Peyer's patch (tissue), 4 donors: ENCODE results near the gene APPBP2. TPM values are rescaled to one million over a fixed set of nuclear protein-coding genes. Genes with fewer than 3 reads are reported as not detected.

Source experiments
- DNase-seq, 3 donors: peaks; one replicate each; pipeline ENCODE4 v3.0.0-alpha.2; 2017 to 2019
- H3K27ac ChIP-seq, 4 donors: fragments of 200-600 bp; sonication (generic); one replicate each; pipeline ENCODE4 v1.5.1; 2016 to 2019
- H3K27me3 ChIP-seq, 2 donors: fragments of 200-600 bp; sonication (generic); one replicate each; pipeline ENCODE4 v1.5.1; 2019
- H3K36me3 ChIP-seq, 3 donors: fragments of 200-600 bp; sonication (generic); one replicate each; pipeline ENCODE4 v1.5.1; 2016 to 2019
- H3K4me1 ChIP-seq, 4 donors: fragments of 200-600 bp; sonication (generic); one replicate each; pipeline ENCODE4 v1.5.1; 2016 to 2019
- H3K4me3 ChIP-seq, 4 donors: fragments of 200-600 bp; sonication (generic); 1 replicate in 3 of 4; 2 replicates in 1 of 4; pipeline ENCODE4 v1.5.1; 2016 to 2019; ENCODE audit warnings: mild to moderate bottlenecking in 1 of 4
- H3K9me3 ChIP-seq, 4 donors: fragments of 200-600 bp; sonication (generic); one replicate each; pipeline ENCODE4 v1.5.1; 2016 to 2019; ENCODE audit warnings: mild to moderate bottlenecking in 1 of 4
- POLR2A ChIP-seq, 2 donors: fragments of 450-650 bp; IDR thresholded peaks; one replicate each; pipeline ENCODE4 v1.5.1; 2017; ENCODE audit warnings: antibody characterized with exemption in 2 of 2, mild to moderate bottlenecking in 2 of 2, moderate library complexity in 2 of 2
- total RNA-seq, 4 donors: library from RNA; depleted of rRNA; stranded (reverse); fragments of >200 nt; gene quantifications; one replicate each; pipeline ENCODE4 v1.1.0, GENCODE V29; 2016
- TF ChIP-seq, protein P1 (sequence below), 6 experiments: fragments of 450-650 bp in 4 of 6; fragments of 200-600 bp in 2 of 6; sonication (generic) in 1 of 6; IDR thresholded peaks; one replicate each; pipeline ENCODE4 v1.5.1; 2017 to 2019; ENCODE audit warnings: antibody characterized with exemption in 6 of 6, mild to moderate bottlenecking in 3 of 6, moderate library complexity in 1 of 6

APPBP2 gene
- total RNA-seq, 4 donors from 2014 or later = 14.0 to 18.4 (median 15.4) TPM

DNA sequence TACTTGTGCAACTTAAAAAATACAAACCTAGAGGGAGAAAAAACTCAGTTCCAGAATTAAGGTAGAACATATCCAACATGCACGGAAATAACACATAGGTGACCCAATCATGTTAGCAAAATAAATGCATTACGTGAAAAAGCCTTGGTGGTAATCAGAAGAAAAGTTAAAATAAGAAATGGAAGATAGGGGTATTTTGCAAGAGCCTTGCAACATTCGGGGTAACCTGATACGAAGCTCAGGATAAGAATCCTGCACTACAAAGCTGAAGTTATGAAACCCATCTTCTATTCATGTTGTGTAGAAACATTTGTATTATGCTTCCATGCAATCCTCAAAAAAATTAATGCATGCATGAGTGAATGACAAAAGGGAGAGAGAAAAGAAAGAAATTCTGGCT, 70.7 kb downstream of the APPBP2 start:
- Histone ChIP-seq H3K36me3 (peaks cover 0 to 93% (median 0%) of the 10 kb centered on the region in 3 donors), H3K4me1 (no peaks in the 10 kb centered on the region), H3K27ac (no peak overlapping the region), H3K27me3 (no peaks in the 10 kb centered on the region), H3K4me3 (no peak overlapping the region), H3K9me3 (no peaks in the 10 kb centered on the region)
- TF ChIP-seq, protein P1, sequence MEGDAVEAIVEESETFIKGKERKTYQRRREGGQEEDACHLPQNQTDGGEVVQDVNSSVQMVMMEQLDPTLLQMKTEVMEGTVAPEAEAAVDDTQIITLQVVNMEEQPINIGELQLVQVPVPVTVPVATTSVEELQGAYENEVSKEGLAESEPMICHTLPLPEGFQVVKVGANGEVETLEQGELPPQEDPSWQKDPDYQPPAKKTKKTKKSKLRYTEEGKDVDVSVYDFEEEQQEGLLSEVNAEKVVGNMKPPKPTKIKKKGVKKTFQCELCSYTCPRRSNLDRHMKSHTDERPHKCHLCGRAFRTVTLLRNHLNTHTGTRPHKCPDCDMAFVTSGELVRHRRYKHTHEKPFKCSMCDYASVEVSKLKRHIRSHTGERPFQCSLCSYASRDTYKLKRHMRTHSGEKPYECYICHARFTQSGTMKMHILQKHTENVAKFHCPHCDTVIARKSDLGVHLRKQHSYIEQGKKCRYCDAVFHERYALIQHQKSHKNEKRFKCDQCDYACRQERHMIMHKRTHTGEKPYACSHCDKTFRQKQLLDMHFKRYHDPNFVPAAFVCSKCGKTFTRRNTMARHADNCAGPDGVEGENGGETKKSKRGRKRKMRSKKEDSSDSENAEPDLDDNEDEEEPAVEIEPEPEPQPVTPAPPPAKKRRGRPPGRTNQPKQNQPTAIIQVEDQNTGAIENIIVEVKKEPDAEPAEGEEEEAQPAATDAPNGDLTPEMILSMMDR (IDR thresholded peaks at IDR 0.05) = no peak
- TF ChIP-seq POLR2A (IDR thresholded peaks at IDR 0.05) = no peak
- no peak for DNase-seq

GRCh38 chr17:60451965-60452364, 74.1 kb downstream of the APPBP2 start:
- H3K36me3 ChIP-seq = peaks cover 0 to 91% (median 0%) of the 10 kb centered on the region in 3 donors

DNA sequence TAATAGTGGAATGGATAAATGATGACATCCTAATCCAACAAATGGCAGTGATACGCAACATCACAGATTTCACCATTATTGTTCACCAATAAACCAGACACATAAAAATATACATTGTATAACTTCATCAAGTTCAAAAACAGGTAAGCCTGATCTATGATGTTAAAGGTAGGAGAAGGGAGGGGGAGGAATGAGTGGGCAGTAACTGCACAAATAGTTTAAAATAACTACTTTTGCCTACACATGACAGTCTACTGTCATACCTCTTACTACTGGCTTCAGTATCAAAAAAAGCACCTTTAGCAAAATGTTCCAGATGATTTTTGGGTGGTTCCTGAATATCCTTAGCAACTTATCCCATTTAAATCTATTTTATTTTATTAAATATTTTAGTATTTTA, 75.0 kb downstream of the APPBP2 start:
- H3K27me3 ChIP-seq = no peaks in the 10 kb centered on the region
- no peak overlapping the region for H3K27ac ChIP-seq
- TF ChIP-seq, protein P1 (IDR thresholded peaks at IDR 0.05) = no peak
- no peak for TF ChIP-seq POLR2A (IDR thresholded peaks at IDR 0.05)
- no peaks in the 10 kb centered on the region for H3K4me1 ChIP-seq
- peaks cover 0 to 91% (median 0%) of the 10 kb centered on the region in 3 donors for H3K36me3 ChIP-seq
- H3K4me3 ChIP-seq = no peak overlapping the region
- no peak for DNase-seq
- H3K9me3 ChIP-seq = no peaks in the 10 kb centered on the region

More at GRCh38 chr17:60451965-60452364, 74.1 kb downstream of the APPBP2 start:
- no peak for DNase-seq
- no peak overlapping the region for H3K27ac ChIP-seq
- no peaks in the 10 kb centered on the region for H3K9me3 ChIP-seq
- no peaks in the 10 kb centered on the region for H3K4me1 ChIP-seq
- H3K27me3 ChIP-seq = no peaks in the 10 kb centered on the region
- no peak overlapping the region for H3K4me3 ChIP-seq
- TF ChIP-seq, protein P1 (IDR thresholded peaks at IDR 0.05) = no peak
- no peak for TF ChIP-seq POLR2A (IDR thresholded peaks at IDR 0.05)

GRCh38 chr17:60447375-60447774, 78.7 kb downstream of the APPBP2 start:
- TF ChIP-seq POLR2A (IDR thresholded peaks at IDR 0.05) = no peak
- TF ChIP-seq, protein P1 (IDR thresholded peaks at IDR 0.05) = no peak
- no peaks in the 10 kb centered on the region for H3K27me3 ChIP-seq
- peaks cover 0 to 63% (median 0%) of the 10 kb centered on the region in 3 donors for H3K36me3 ChIP-seq

DNA sequence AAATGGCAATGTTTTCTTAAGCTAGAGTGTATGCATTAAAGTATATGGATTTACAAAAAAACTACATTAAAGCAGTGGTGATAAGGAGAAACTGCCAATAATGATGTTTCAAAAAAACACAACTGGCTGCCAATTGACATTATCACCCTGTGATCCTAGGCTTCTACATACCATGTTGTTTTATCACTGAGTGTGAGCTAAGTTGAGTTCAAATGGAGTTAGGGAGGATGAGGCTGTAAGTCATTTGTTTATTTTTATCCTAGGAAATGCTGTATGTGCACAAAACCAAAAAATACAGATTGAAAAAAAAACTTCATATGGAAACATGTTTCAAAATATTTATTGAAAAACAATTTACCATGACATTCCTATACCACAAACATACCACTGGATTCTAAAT, 80.9 kb downstream of the APPBP2 start:
- no peak for TF ChIP-seq POLR2A (IDR thresholded peaks at IDR 0.05)
- TF ChIP-seq, protein P1 (IDR thresholded peaks at IDR 0.05) = no peak
- H3K36me3 ChIP-seq = peaks cover 0 to 40% (median 0%) of the 10 kb centered on the region in 3 donors
- DNase-seq = no peak

More at GRCh38 chr17:60447375-60447774, 78.7 kb downstream of the APPBP2 start:
- Histone ChIP-seq H3K9me3 (no peaks in the 10 kb centered on the region), H3K27ac (no peak overlapping the region), H3K4me1 (no peaks in the 10 kb centered on the region), H3K4me3 (no peak overlapping the region)
- DNase-seq = no peak

GRCh38 chr17:60443713-60444112, 82.3 kb downstream of the APPBP2 start:
- TF ChIP-seq, protein P1 (IDR thresholded peaks at IDR 0.05) = no peak
- TF ChIP-seq POLR2A (IDR thresholded peaks at IDR 0.05) = no peak
- DNase-seq = no peak
- H3K27me3 ChIP-seq = no peaks in the 10 kb centered on the region
- H3K36me3 ChIP-seq = peaks cover 0 to 28% (median 0%) of the 10 kb centered on the region in 3 donors
- H3K4me3 ChIP-seq = no peak overlapping the region
- H3K27ac ChIP-seq = no peak overlapping the region
- no peaks in the 10 kb centered on the region for H3K9me3 ChIP-seq
- no peaks in the 10 kb centered on the region for H3K4me1 ChIP-seq

More for the DNA sequence above, 80.9 kb downstream of the APPBP2 start:
- Histone ChIP-seq H3K4me1 (no peaks in the 10 kb centered on the region), H3K27me3 (no peaks in the 10 kb centered on the region), H3K27ac (no peak overlapping the region), H3K9me3 (no peaks in the 10 kb centered on the region), H3K4me3 (no peak overlapping the region)
